Endothelial cell of umbilical vein (primary cell): ENCODE results near the gene NWD2. TPM values are rescaled to one million over a fixed set of nuclear protein-coding genes. Genes with fewer than 3 reads are reported as not detected.

Experiments
- BruUV-seq: library from RNA; stranded (reverse); fragments of 400-500 nt; replicated peaks from 2 replicates; lab custom pipeline; 2021; lab: Mats Ljungman, UMichigan
- CTCF ChIA-PET: fragments of 300-600, 350-600 bp; sonication (Branson Sonifier 250); formaldehyde crosslinking; loops from one replicate; lab custom pipeline; 2021; ENCODE audit warnings: antibody characterized with exemption, inconsistent platforms; lab: Charles Lee
- POLR2A ChIA-PET: fragments of 300-600, 350-600 bp; sonication (Branson Sonifier 250); formaldehyde crosslinking; loops from one replicate; lab custom pipeline; 2021; ENCODE audit warnings: antibody characterized with exemption, inconsistent platforms; lab: Charles Lee
- DNase-seq: peaks from one replicate; pipeline ENCODE4 v3.0.0-alpha.2; 2011; ENCODE audit warnings: low read depth, low spot score
- FAIRE-seq: peaks from 2 replicates; lab custom pipeline; 2011; peaks lifted over from hg19 to GRCh38; lab: Jason Lieb, UNC
- H2AFZ ChIP-seq: 2 replicates; pipeline ENCODE4 v1.6.0; 2012; ENCODE audit warnings: low read depth, low read length, control low read depth, inconsistent platforms
- H3K27ac ChIP-seq: 2 replicates; pipeline ENCODE4 v1.5.1; 2011; ENCODE audit warnings: low read depth, mild to moderate bottlenecking, control low read depth, low read length, moderate library complexity; ENCODE audit not compliant: insufficient read depth
- H3K27me3 ChIP-seq, 2 experiments: 2 replicates each; pipeline versions ENCODE4 v1.6.0 to v1.6.1; 2011; ENCODE audit warnings: low read length in 2 of 2, mixed read lengths in 1 of 2; ENCODE audit not compliant: control insufficient read depth in 2 of 2, insufficient read depth in 2 of 2
- H3K36me3 ChIP-seq, 2 experiments: 2 replicates in 1 of 2; 3 replicates in 1 of 2; pipeline ENCODE4 v1.5.1; 2011; ENCODE audit warnings: low read length in 2 of 2, mild to moderate bottlenecking in 1 of 2, moderate library complexity in 1 of 2; ENCODE audit not compliant: control insufficient read depth in 2 of 2, insufficient read depth in 2 of 2; ENCODE audit errors: extremely low read depth in 1 of 2
- H3K4me1 ChIP-seq: 3 replicates; pipeline ENCODE4 v1.5.1; 2011; ENCODE audit warnings: mild to moderate bottlenecking, low read length; ENCODE audit not compliant: control insufficient read depth, insufficient read depth; ENCODE audit errors: extremely low read depth
- H3K4me2 ChIP-seq: 2 replicates; pipeline ENCODE4 v1.6.1; 2011; ENCODE audit warnings: low read length, control low read depth, mixed read lengths; ENCODE audit not compliant: insufficient read depth
- H3K4me3 ChIP-seq, 3 experiments: fragments of 200-600 bp in 1 of 3; sonication (generic), shearing (Covaris generic) in 1 of 3; replicated peaks in 1 of 3; 2 replicates each; pipeline ENCODE4 v1.5.1; 2011 to 2016; ENCODE audit warnings: control low read depth in 3 of 3, low read length in 3 of 3, mild to moderate bottlenecking in 2 of 3, inconsistent platforms in 1 of 3, low read depth in 1 of 3, moderate library complexity in 1 of 3; ENCODE audit not compliant: insufficient read depth in 1 of 3
- H3K79me2 ChIP-seq: 2 replicates; pipeline ENCODE4 v1.6.0; 2012; ENCODE audit warnings: low read length, inconsistent platforms; ENCODE audit not compliant: control insufficient read depth, insufficient read depth
- H3K9ac ChIP-seq: replicated peaks from 2 replicates; pipeline ENCODE3; 2011; ENCODE audit warnings: low read length, control low read depth; ENCODE audit not compliant: insufficient read depth; ENCODE audit errors: extremely low read depth
- H3K9me1 ChIP-seq: replicated peaks from 3 replicates; pipeline ENCODE4 v1.6.0; 2011; ENCODE audit warnings: mild to moderate bottlenecking, low read length; ENCODE audit not compliant: control insufficient read depth, insufficient read depth; ENCODE audit errors: extremely low read depth
- H3K9me3 ChIP-seq: replicated peaks from 2 replicates; pipeline ENCODE4 v1.5.1; 2012; ENCODE audit warnings: low read length, inconsistent platforms; ENCODE audit not compliant: control insufficient read depth, insufficient read depth
- H4K20me1 ChIP-seq: replicated peaks from 2 replicates; pipeline ENCODE3; 2011; ENCODE audit warnings: mild to moderate bottlenecking, low read length; ENCODE audit not compliant: control insufficient read depth, insufficient read depth; ENCODE audit errors: extremely low read depth
- CTCF ChIP-seq, 2 donors: IDR thresholded peaks; 1 replicate in 1 of 2; 2 replicates in 1 of 2; pipeline ENCODE4 v1.5.1; 2011; ENCODE audit warnings: low read length in 2 of 2, mild to moderate bottlenecking in 2 of 2, moderate library complexity in 2 of 2, control low read depth in 1 of 2, inconsistent platforms in 1 of 2, low read depth in 1 of 2; ENCODE audit not compliant: insufficient read depth in 1 of 2; ENCODE audit errors: extremely low read depth in 1 of 2
- EZH2 ChIP-seq: IDR thresholded peaks from 2 replicates; pipeline ENCODE4 v1.6.1; 2012; ENCODE audit warnings: borderline replicate concordance, low read depth, mild to moderate bottlenecking, moderate library complexity, low read length, inconsistent platforms; ENCODE audit not compliant: severe bottlenecking
- FOS ChIP-seq: IDR thresholded peaks from 2 replicates; pipeline ENCODE4 v1.6.1; 2011; ENCODE audit warnings: mild to moderate bottlenecking, low read length, moderate library complexity, borderline replicate concordance; ENCODE audit not compliant: insufficient read depth
- GATA2 ChIP-seq: IDR thresholded peaks from 2 replicates; pipeline ENCODE4 v1.7.0; 2011; ENCODE audit warnings: low read depth, mild to moderate bottlenecking, moderate library complexity, mixed read lengths, low read length; ENCODE audit not compliant: insufficient read length, insufficient read depth
- JUN ChIP-seq: IDR thresholded peaks from 2 replicates; pipeline ENCODE4 v1.6.1; 2011; ENCODE audit warnings: borderline replicate concordance, low read depth; ENCODE audit not compliant: insufficient read length, insufficient read depth
- MAX ChIP-seq: IDR thresholded peaks from 2 replicates; pipeline ENCODE4 v1.6.1; 2011; ENCODE audit not compliant: insufficient read depth, insufficient read length
- MYC ChIP-seq: IDR thresholded peaks from one replicate; pipeline ENCODE4 v1.6.1; 2011; ENCODE audit warnings: mild to moderate bottlenecking, low read depth, low read length
- POLR2AphosphoS5 ChIP-seq: IDR thresholded peaks from 2 replicates; pipeline ENCODE4 v1.6.1; 2012; ENCODE audit warnings: low read depth, mild to moderate bottlenecking, control low read depth, low read length, moderate library complexity; ENCODE audit not compliant: insufficient read depth
- dilution Hi-C: fragments of 300-500 bp; cut with MboI; formaldehyde crosslinking; loops from one replicate; pipeline ENCODE4 v1.15.0; 2019; ENCODE audit warnings: low sequenced_read_pairs; ENCODE audit not compliant: extremely low pct_ligation_motif_present
- intact Hi-C: fragments of 100-400 bp; cut with micrococcal nuclease; formaldehyde crosslinking; loops from one replicate; pipeline ENCODE4 v1.10.0; 2022
- polyA plus RNA-seq, 4 experiments: library from polyadenylated mRNA; depleted of rRNA in 3 of 4; stranded (reverse) in 3 of 4; unstranded in 1 of 4; fragments of >200 nt; gene quantifications; 2 replicates each; pipeline versions ENCODE4 v1.2.1 to v1.2.3, GENCODE V29; 2011 to 2012; ENCODE audit warnings: missing spikeins in 1 of 4
- total RNA-seq: library from RNA; stranded (reverse); gene quantifications from 2 replicates; pipeline ENCODE4 v1.2.3, GENCODE V29; 2021

Gene NWD2
- total and polyA plus RNA-seq, 2 donors (not counting 3 experiments of a cell fraction or from before 2014, with no cell fraction given), result not detected

DNA sequence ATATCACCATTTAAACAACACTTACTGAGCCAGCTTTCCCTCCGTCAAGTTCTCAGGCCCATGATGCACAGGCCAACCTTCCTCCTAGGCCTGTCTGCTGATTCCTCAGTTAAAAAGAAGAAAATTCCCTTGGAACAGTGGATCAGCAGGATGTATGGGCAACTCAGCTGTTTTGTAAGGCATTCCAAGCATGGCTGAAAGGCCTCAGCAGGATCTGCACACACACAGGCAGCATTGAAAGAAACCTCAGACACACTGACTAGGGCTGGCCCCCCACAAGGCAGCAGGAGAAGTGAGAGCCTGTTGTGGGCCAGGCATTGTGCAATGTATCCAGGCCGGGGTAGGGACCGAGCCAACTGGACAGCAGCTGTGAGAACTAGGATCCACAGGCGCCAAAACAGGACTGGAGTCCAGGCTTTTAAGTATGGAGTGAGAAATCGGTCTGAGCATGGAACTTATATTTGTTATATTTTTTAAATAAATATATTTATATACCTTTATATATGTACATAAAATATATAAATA lies 171.4 kb downstream of the NWD2 start:
- no TSS peak for BruUV-seq
- Histone ChIP-seq H3K4me3 (no peak overlapping the region), H3K27me3 (no peaks in the 10 kb centered on the region), H3K9me1 (no peaks in the 10 kb centered on the region), H3K4me1 (no peaks in the 10 kb centered on the region), H2AFZ (no peak overlapping the region), H3K4me2 (no peak overlapping the region), H4K20me1 (no peaks in the 10 kb centered on the region), H3K36me3 (no peaks in the 10 kb centered on the region), H3K27ac (no peak overlapping the region), H3K9ac (no peak overlapping the region), H3K9me3 (no peaks in the 10 kb centered on the region), H3K79me2 (no peaks in the 10 kb centered on the region)
- ChIA-PET POLR2A (no interaction called here), CTCF (no interaction called here)
- FAIRE-seq (no peak), DNase-seq (no peak)
- dilution Hi-C loops, result no loop called here
- intact Hi-C loops, result no loop called here
- TF ChIP-seq JUN (no peak), GATA2 (no peak), MYC (no peak), CTCF (IDR thresholded peaks at IDR 0.05; ENCODE audit: extremely low read depth in 1 of 2, insufficient read depth in 1 of 2, low read depth in 1 of 2, low read length in 2 of 2) (no peak), POLR2AphosphoS5 (no peak), FOS (no peak), MAX (no peak), EZH2 (no peak)
